ENCODE data around the gene VAMP3.

DNA sequence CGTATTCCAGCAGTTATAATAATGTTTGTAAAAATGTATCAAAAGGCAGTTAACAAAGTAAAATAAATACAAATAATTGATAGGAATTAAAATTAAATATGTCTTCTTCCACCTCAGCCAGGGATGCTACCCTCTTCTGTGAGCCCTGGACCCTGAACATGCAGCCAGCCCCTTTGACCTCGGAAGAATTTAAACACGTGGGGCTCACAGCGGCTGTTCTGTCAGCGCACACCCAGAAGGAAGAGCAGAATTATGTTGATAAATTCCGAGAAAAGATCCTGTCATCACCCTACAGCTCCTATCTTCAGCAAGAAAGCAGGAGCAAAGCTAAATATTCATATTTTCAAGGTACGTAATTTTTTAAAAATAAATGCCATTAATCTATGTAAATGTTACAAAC, 55.3 kb downstream of the VAMP3 start:
- TF ChIP-seq, protein P1, sequence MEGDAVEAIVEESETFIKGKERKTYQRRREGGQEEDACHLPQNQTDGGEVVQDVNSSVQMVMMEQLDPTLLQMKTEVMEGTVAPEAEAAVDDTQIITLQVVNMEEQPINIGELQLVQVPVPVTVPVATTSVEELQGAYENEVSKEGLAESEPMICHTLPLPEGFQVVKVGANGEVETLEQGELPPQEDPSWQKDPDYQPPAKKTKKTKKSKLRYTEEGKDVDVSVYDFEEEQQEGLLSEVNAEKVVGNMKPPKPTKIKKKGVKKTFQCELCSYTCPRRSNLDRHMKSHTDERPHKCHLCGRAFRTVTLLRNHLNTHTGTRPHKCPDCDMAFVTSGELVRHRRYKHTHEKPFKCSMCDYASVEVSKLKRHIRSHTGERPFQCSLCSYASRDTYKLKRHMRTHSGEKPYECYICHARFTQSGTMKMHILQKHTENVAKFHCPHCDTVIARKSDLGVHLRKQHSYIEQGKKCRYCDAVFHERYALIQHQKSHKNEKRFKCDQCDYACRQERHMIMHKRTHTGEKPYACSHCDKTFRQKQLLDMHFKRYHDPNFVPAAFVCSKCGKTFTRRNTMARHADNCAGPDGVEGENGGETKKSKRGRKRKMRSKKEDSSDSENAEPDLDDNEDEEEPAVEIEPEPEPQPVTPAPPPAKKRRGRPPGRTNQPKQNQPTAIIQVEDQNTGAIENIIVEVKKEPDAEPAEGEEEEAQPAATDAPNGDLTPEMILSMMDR (IDR thresholded peaks at IDR 0.05; ENCODE audit: insufficient read depth, low read depth, low read length): no peak
- TF ChIP-seq EZH2 (IDR thresholded peaks at IDR 0.05; ENCODE audit: insufficient read depth, low read length): no peak

Data from astrocyte (in vitro differentiated cells and primary cell).